ENCODE results near the gene MRPL45. TPM values are rescaled to one million over a fixed set of nuclear protein-coding genes. Genes with fewer than 3 reads are reported as not detected.

MRPL45 gene
- total and polyA plus RNA-seq, 2 of the 13 experiments (the other 11 are each of a cell fraction or from before 2014, with no cell fraction given), result 89.5 to 157 TPM

Other genes starting within 250 kb of the MRPL45 start
- gene TBC1D3C, start 228.5 kb upstream of the MRPL45 start, total RNA-seq (2016; rRNA removed; fragmentation: Illumina TruSeq; extraction: Trizol), result 0.33 TPM in 1 of 2 replicates, not detected in the other
- 3.0 and 3.8 TPM in 2 replicates for gene TBC1D3C, start 228.5 kb upstream of the MRPL45 start, polyA plus RNA-seq (2011; rRNA removed)
- not detected in 2 replicates for gene TBC1D3E, start 169.2 kb upstream of the MRPL45 start, total RNA-seq (2016; rRNA removed; fragmentation: Illumina TruSeq; extraction: Trizol)
- gene TBC1D3E, start 169.2 kb upstream of the MRPL45 start, polyA plus RNA-seq (2011; rRNA removed), result not detected in 2 replicates
- gene TBC1D3, start 104.6 kb upstream of the MRPL45 start, total RNA-seq (2016; rRNA removed; fragmentation: Illumina TruSeq; extraction: Trizol), result not detected in 2 replicates
- not detected in 2 replicates for gene TBC1D3, start 104.6 kb upstream of the MRPL45 start, polyA plus RNA-seq (2011; rRNA removed)
- gene GPR179, start 46.8 kb downstream of the MRPL45 start, total RNA-seq (2016; rRNA removed; fragmentation: Illumina TruSeq; extraction: Trizol), result 0.07 TPM in 1 of 2 replicates, not detected in the other
- gene GPR179, start 46.8 kb downstream of the MRPL45 start, polyA plus RNA-seq (2011; rRNA removed), result 0.03 and 0.08 TPM in 2 replicates
- 24.0 and 24.2 TPM in 2 replicates for gene SOCS7, start 54.7 kb downstream of the MRPL45 start, total RNA-seq (2016; rRNA removed; fragmentation: Illumina TruSeq; extraction: Trizol)
- 17.8 and 19.2 TPM in 2 replicates for gene SOCS7, start 54.7 kb downstream of the MRPL45 start, polyA plus RNA-seq (2011; rRNA removed)
- not detected in 2 replicates for gene ARHGAP23, start 131.3 kb downstream of the MRPL45 start, total RNA-seq (2016; rRNA removed; fragmentation: Illumina TruSeq; extraction: Trizol)
- 0.03 TPM in 2 replicates for gene ARHGAP23, start 131.3 kb downstream of the MRPL45 start, polyA plus RNA-seq (2011; rRNA removed)